ENCODE data around the gene LMO7. TPM values are rescaled to one million over a fixed set of nuclear protein-coding genes. Genes with fewer than 3 reads are reported as not detected.
"Not testable (repeated sequence)": the region's sequence is repeated elsewhere in the genome, so short reads cannot be mapped to it uniquely, and the experiment has no call there.

The LMO7 gene
- total and polyA plus RNA-seq, 2 of the 8 experiments (the other 6 are each of a cell fraction or from before 2014, with no cell fraction given), result 8.1 to 28.3 TPM

- H3K4ac ChIP-seq (replicated peaks; ENCODE audit: insufficient read length, low read depth, low read length), result no peak overlapping the region
- no peak overlapping the region for H2BK20ac ChIP-seq (ENCODE audit: low read length)
- H2BK120ac ChIP-seq (replicated peaks; ENCODE audit: low read depth, low read length), result no peak overlapping the region
- no peak overlapping the region for H3K23ac ChIP-seq (ENCODE audit: insufficient read length)
- no peak overlapping the region for H3K56ac ChIP-seq (replicated peaks; ENCODE audit: insufficient read length, low read depth, low read length)
- 0 out of 7 replicates have a peak, but pooled peaks cover 0 to 3% (median 0%) of the 10 kb centered on the region in 4 experiments for H3K4me1 ChIP-seq (replicated peaks in 1 of 4; ENCODE audit: control insufficient read depth in 3 of 4, insufficient read depth in 4 of 4, low read length in 3 of 4)
- WGBS, 2 experiments (ENCODE audit: extremely low coverage in 1 of 2, insufficient coverage in 1 of 2, insufficient read length in 1 of 2, insufficient replicate concordance in 2 of 2, low coverage in 1 of 2, low lambda C conversion rate in 2 of 2, missing lambda C conversion rate in 1 of 2), result 93% methylated on average over 1 of the region's 1 CpG; no CpG with 5 or more reads in 1 of the 2 experiments
- no peak for FAIRE-seq
- no peaks in the 10 kb centered on the region for H3K9me3 ChIP-seq (ENCODE audit: insufficient read depth in 2 of 2, low read depth in 1 of 2, low read length in 1 of 2)
- H4K5ac ChIP-seq (ENCODE audit: insufficient read length, low read depth, low read length), result no peak overlapping the region
- no peak overlapping the region for H4K91ac ChIP-seq (replicated peaks; ENCODE audit: insufficient read length, low read length)
- H4K8ac ChIP-seq (ENCODE audit: extremely low read depth, insufficient read depth, low read length), result no peak overlapping the region
- H2BK5ac ChIP-seq (ENCODE audit: low read depth, low read length), result no peak overlapping the region
- no peak overlapping the region for H3K27ac ChIP-seq (ENCODE audit: low read depth, low read length)
- no peak overlapping the region for H3K18ac ChIP-seq (ENCODE audit: extremely low read depth, low read length)
- no peak overlapping the region for H3K14ac ChIP-seq (ENCODE audit: insufficient read length)
- TF ChIP-seq SRF (IDR thresholded peaks at IDR 0.05; ENCODE audit: low read depth, low read length) (no peak), TAF1 (IDR thresholded peaks at IDR 0.05; ENCODE audit: low read depth, low read length) (no peak)
- no peak overlapping the region for H2AK5ac ChIP-seq (ENCODE audit: low read depth, low read length)
- no peaks in the 10 kb centered on the region for H3K36me3 ChIP-seq (ENCODE audit: control insufficient read depth in 2 of 4, insufficient read depth in 4 of 4, low read length in 3 of 4)
- H3K23me2 ChIP-seq (ENCODE audit: low read depth, low read length), result no peaks in the 10 kb centered on the region
- no peak for DNase-seq (ENCODE audit: low read depth in 1 of 2, low spot score in 2 of 2)
- H2BK15ac ChIP-seq (ENCODE audit: low read length), result no peak overlapping the region
- H3K79me2 ChIP-seq (ENCODE audit: control insufficient read depth in 1 of 2, insufficient read depth in 2 of 2, low read length in 2 of 2), result no peaks in the 10 kb centered on the region
- no peak overlapping the region for H3K4me2 ChIP-seq (ENCODE audit: insufficient read depth in 1 of 2, low read depth in 2 of 2, low read length in 2 of 2)
- H3K79me1 ChIP-seq (ENCODE audit: low read depth, low read length), result no peaks in the 10 kb centered on the region
- POLR2A ChIA-PET (ENCODE audit: partially characterized antibody), result no interaction called here
- H3K9ac ChIP-seq (replicated peaks in 1 of 4; ENCODE audit: extremely low read depth in 1 of 4, low read depth in 3 of 4, low read length in 3 of 4), result no peak overlapping the region
- H4K20me1 ChIP-seq (replicated peaks in 1 of 2; ENCODE audit: control insufficient read depth in 1 of 2, insufficient read depth in 2 of 2, low read length in 2 of 2), result no peaks in the 10 kb centered on the region
- no peak overlapping the region for H2AFZ ChIP-seq (ENCODE audit: low read length)
- no peak overlapping the region for H2BK12ac ChIP-seq (ENCODE audit: low read depth, low read length)
- H3K27me3 ChIP-seq (replicated peaks in 1 of 4; ENCODE audit: control insufficient read depth in 3 of 4, extremely low read depth in 1 of 4, insufficient read depth in 3 of 4, low read length in 3 of 4), result no peaks in the 10 kb centered on the region
- no peak overlapping the region for H3K4me3 ChIP-seq (ENCODE audit: extremely low read depth in 1 of 4, insufficient read depth in 2 of 4, low read depth in 3 of 4, low read length in 4 of 4)
- CTCF ChIA-PET (ENCODE audit: partially characterized antibody), result interaction anchor here (1.4 to 1.8 kb wide), 5 partner anchors 9 to 18 kb away, joined by 4 to 9 read pairs (median 4); no protein-coding TSS in a partner anchor
Observed at GRCh38 chr13:75679459-75679858, 43.3 kb downstream of the LMO7 start.

GRCh38 chr13:75680251-75680650 lies 44.1 kb downstream of the LMO7 start:
- H3K79me2 ChIP-seq (ENCODE audit: control insufficient read depth in 1 of 2, insufficient read depth in 2 of 2, low read length in 2 of 2); H2BK120ac ChIP-seq (replicated peaks; ENCODE audit: low read depth, low read length); H3K27ac ChIP-seq (ENCODE audit: low read depth, low read length); H4K8ac ChIP-seq (ENCODE audit: extremely low read depth, insufficient read depth, low read length); H3K36me3 ChIP-seq (ENCODE audit: control insufficient read depth in 2 of 4, insufficient read depth in 4 of 4, low read length in 3 of 4); H2BK5ac ChIP-seq (ENCODE audit: low read depth, low read length); H3K4me3 ChIP-seq (ENCODE audit: extremely low read depth in 1 of 4, insufficient read depth in 2 of 4, low read depth in 3 of 4, low read length in 4 of 4); H4K20me1 ChIP-seq (replicated peaks in 1 of 2; ENCODE audit: control insufficient read depth in 1 of 2, insufficient read depth in 2 of 2, low read length in 2 of 2); H2BK20ac ChIP-seq (ENCODE audit: low read length); H2BK12ac ChIP-seq (ENCODE audit: low read depth, low read length); H3K4ac ChIP-seq (replicated peaks; ENCODE audit: insufficient read length, low read depth, low read length); H3K18ac ChIP-seq (ENCODE audit: extremely low read depth, low read length); H3K9me3 ChIP-seq (ENCODE audit: insufficient read depth in 2 of 2, low read depth in 1 of 2, low read length in 1 of 2); H4K91ac ChIP-seq (replicated peaks; ENCODE audit: insufficient read length, low read length); H3K23ac ChIP-seq (ENCODE audit: insufficient read length); H2AFZ ChIP-seq (ENCODE audit: low read length); H3K27me3 ChIP-seq (replicated peaks in 1 of 4; ENCODE audit: control insufficient read depth in 3 of 4, extremely low read depth in 1 of 4, insufficient read depth in 3 of 4, low read length in 3 of 4); DNase-seq (ENCODE audit: low read depth in 1 of 2, low spot score in 2 of 2); H3K56ac ChIP-seq (replicated peaks; ENCODE audit: insufficient read length, low read depth, low read length); H3K4me1 ChIP-seq (replicated peaks in 1 of 4; ENCODE audit: control insufficient read depth in 3 of 4, insufficient read depth in 4 of 4, low read length in 3 of 4); H3K23me2 ChIP-seq (ENCODE audit: low read depth, low read length); H2AK5ac ChIP-seq (ENCODE audit: low read depth, low read length); H2BK15ac ChIP-seq (ENCODE audit: low read length); H3K4me2 ChIP-seq (ENCODE audit: insufficient read depth in 1 of 2, low read depth in 2 of 2, low read length in 2 of 2); H3K9ac ChIP-seq (replicated peaks in 1 of 4; ENCODE audit: extremely low read depth in 1 of 4, low read depth in 3 of 4, low read length in 3 of 4); H3K14ac ChIP-seq (ENCODE audit: insufficient read length); H3K79me1 ChIP-seq (ENCODE audit: low read depth, low read length); FAIRE-seq; POLR2A ChIA-PET (ENCODE audit: partially characterized antibody); H4K5ac ChIP-seq (ENCODE audit: insufficient read length, low read depth, low read length): not testable (repeated sequence)
- CTCF ChIA-PET (ENCODE audit: partially characterized antibody), result interaction anchor here (1.4 to 1.7 kb wide), 3 partner anchors 11 to 15 kb away, joined by 4 to 7 read pairs (median 5); no protein-coding TSS in a partner anchor
- WGBS, 2 experiments (ENCODE audit: extremely low coverage in 1 of 2, insufficient coverage in 1 of 2, insufficient read length in 1 of 2, insufficient replicate concordance in 2 of 2, low coverage in 1 of 2, low lambda C conversion rate in 2 of 2, missing lambda C conversion rate in 1 of 2), result 76% methylated on average over 2 of the region's 2 CpGs; no CpG with 5 or more reads in 1 of the 2 experiments
